Neural progenitor cell (in vitro differentiated cells): ENCODE results near the gene SYCP1. TPM values are rescaled to one million over a fixed set of nuclear protein-coding genes. Genes with fewer than 3 reads are reported as not detected.

Experiments
- DNase-seq: peaks from one replicate; pipeline ENCODE4 v3.0.0-alpha.2; 2016; ENCODE audit warnings: low spot score
- H2AFZ ChIP-seq: fragments of 200-600 bp; sonication (generic); replicated peaks from 2 replicates; pipeline ENCODE4 v1.6.1; 2016; ENCODE audit warnings: antibody characterized with exemption
- H3F3A ChIP-seq: fragments of 200-600 bp; sonication (generic); 2 replicates; pipeline ENCODE4 v1.6.1; 2016; ENCODE audit warnings: antibody characterized with exemption, low read depth
- H3K27ac ChIP-seq: fragments of 200-600 bp; sonication (generic); 2 replicates; pipeline ENCODE4 v1.5.1; 2016; ENCODE audit warnings: mild to moderate bottlenecking
- H3K27me3 ChIP-seq: fragments of 200-600 bp; sonication (generic); 2 replicates; pipeline ENCODE4 v1.6.1; 2016; ENCODE audit warnings: mild to moderate bottlenecking, moderate library complexity
- H3K36me3 ChIP-seq: fragments of 200-600 bp; sonication (generic); 2 replicates; pipeline ENCODE4 v1.5.1; 2016
- H3K4me1 ChIP-seq: fragments of 200-600 bp; sonication (generic); 2 replicates; pipeline ENCODE4 v1.6.1; 2016; ENCODE audit warnings: mixed run types
- H3K4me2 ChIP-seq: fragments of 200-600 bp; sonication (generic); 2 replicates; pipeline ENCODE4 v1.6.1; 2016
- H3K4me3 ChIP-seq: fragments of 200-600 bp; sonication (generic); 2 replicates; pipeline ENCODE4 v1.5.1; 2016
- H3K79me2 ChIP-seq: fragments of 200-600 bp; sonication (generic); 2 replicates; pipeline ENCODE4 v1.6.1; 2016; ENCODE audit warnings: low read depth
- H3K9ac ChIP-seq: fragments of 200-600 bp; sonication (generic); 2 replicates; pipeline ENCODE4 v1.6.1; 2016
- H3K9me3 ChIP-seq: fragments of 200-600 bp; sonication (generic); 2 replicates; pipeline ENCODE4 v1.5.1; 2016; ENCODE audit warnings: low read depth
- H4K20me1 ChIP-seq: fragments of 200-600 bp; sonication (generic); 2 replicates; pipeline ENCODE4 v1.6.1; 2016; ENCODE audit warnings: low read depth
- H3K27ac Mint-ChIP-seq: 3 replicates; pipeline ENCODE4 v1.8.0; 2021; ENCODE audit warnings: mixed read lengths
- H3K27me3 Mint-ChIP-seq: 2 replicates; pipeline ENCODE4 v1.8.0; 2022; ENCODE audit warnings: low read depth, mild to moderate bottlenecking, inconsistent platforms, moderate library complexity, mixed read lengths; ENCODE audit not compliant: insufficient read depth
- H3K36me3 Mint-ChIP-seq: 3 replicates; pipeline ENCODE4 v1.8.0; 2021; ENCODE audit warnings: mixed read lengths
- H3K4me1 Mint-ChIP-seq: 3 replicates; pipeline ENCODE4 v1.8.0; 2021; ENCODE audit warnings: mixed read lengths
- H3K4me3 Mint-ChIP-seq: 3 replicates; pipeline ENCODE4 v1.8.0; 2021; ENCODE audit warnings: mild to moderate bottlenecking, moderate library complexity, mixed read lengths
- H3K9me3 Mint-ChIP-seq: 3 replicates; pipeline ENCODE4 v1.8.0; 2020; ENCODE audit warnings: mixed read lengths
- EZH2 ChIP-seq: fragments of 200-600 bp; sonication (generic); IDR thresholded peaks from 2 replicates; pipeline ENCODE4 v1.6.1; 2017; ENCODE audit warnings: antibody characterized with exemption, mild to moderate bottlenecking, moderate library complexity
- EZH2phosphoT487 ChIP-seq: fragments of 200-600 bp; sonication (generic); IDR thresholded peaks from 2 replicates; pipeline ENCODE4 v1.6.1; 2017; ENCODE audit warnings: antibody characterized with exemption
- total RNA-seq: library from RNA; depleted of rRNA; stranded (reverse); fragments of >200 nt; gene quantifications from 2 replicates; pipeline ENCODE4 v1.2.3, GENCODE V29; 2015; ENCODE audit warnings: low replicate concordance
- TF ChIP-seq, protein P1 (sequence below): fragments of 200-600 bp; sonication (generic); IDR thresholded peaks from 2 replicates; pipeline ENCODE4 v1.5.1; 2017; ENCODE audit warnings: antibody characterized with exemption, mild to moderate bottlenecking

The SYCP1 gene
- total RNA-seq, 1 donor from 2014 or later = 0.11 TPM

DNA sequence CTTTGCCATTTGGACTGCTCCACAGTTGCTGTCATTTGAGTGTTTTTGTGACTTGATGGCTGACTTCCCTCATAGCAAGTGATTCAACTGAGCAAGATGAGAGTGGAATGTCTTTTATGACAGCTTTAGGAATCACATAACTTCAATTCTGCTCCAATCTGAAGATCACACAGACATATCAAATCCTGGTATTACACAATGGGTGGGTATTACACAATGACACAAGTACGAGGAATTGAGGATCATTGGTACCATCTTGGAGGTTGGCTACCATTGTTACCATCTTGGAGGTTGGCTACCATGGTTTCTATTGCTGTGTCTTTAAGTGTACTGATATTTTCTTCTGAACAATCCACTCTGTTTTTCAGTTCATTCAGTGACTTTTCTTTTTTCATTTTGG lies 166.5 kb downstream of the SYCP1 start:
- Mint-ChIP-seq H3K9me3 (no peaks in the 10 kb centered on the region), H3K36me3 (no peaks in the 10 kb centered on the region), H3K27ac (no peak overlapping the region), H3K4me1 (no peaks in the 10 kb centered on the region), H3K27me3 (peaks cover 2% of the 10 kb centered on the region), H3K4me3 (no peak overlapping the region)
- no peak overlapping the region for H3K27ac ChIP-seq
- TF ChIP-seq, protein P1, sequence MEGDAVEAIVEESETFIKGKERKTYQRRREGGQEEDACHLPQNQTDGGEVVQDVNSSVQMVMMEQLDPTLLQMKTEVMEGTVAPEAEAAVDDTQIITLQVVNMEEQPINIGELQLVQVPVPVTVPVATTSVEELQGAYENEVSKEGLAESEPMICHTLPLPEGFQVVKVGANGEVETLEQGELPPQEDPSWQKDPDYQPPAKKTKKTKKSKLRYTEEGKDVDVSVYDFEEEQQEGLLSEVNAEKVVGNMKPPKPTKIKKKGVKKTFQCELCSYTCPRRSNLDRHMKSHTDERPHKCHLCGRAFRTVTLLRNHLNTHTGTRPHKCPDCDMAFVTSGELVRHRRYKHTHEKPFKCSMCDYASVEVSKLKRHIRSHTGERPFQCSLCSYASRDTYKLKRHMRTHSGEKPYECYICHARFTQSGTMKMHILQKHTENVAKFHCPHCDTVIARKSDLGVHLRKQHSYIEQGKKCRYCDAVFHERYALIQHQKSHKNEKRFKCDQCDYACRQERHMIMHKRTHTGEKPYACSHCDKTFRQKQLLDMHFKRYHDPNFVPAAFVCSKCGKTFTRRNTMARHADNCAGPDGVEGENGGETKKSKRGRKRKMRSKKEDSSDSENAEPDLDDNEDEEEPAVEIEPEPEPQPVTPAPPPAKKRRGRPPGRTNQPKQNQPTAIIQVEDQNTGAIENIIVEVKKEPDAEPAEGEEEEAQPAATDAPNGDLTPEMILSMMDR = no peak
- no peak for TF ChIP-seq EZH2
- TF ChIP-seq EZH2phosphoT487 = no peak
- H3K79me2 ChIP-seq = no peaks in the 10 kb centered on the region
- H3K27me3 ChIP-seq = no peaks in the 10 kb centered on the region
- H2AFZ ChIP-seq = no peak overlapping the region
- H3K4me2 ChIP-seq = no peak overlapping the region
- no peak overlapping the region for H3K4me3 ChIP-seq
- H3K9me3 ChIP-seq = no peaks in the 10 kb centered on the region
- no peak overlapping the region for H3K9ac ChIP-seq
- DNase-seq = no peak
- no peaks in the 10 kb centered on the region for H3K36me3 ChIP-seq
- H3F3A ChIP-seq = no peaks in the 10 kb centered on the region
- no peaks in the 10 kb centered on the region for H4K20me1 ChIP-seq
- no peaks in the 10 kb centered on the region for H3K4me1 ChIP-seq

DNA sequence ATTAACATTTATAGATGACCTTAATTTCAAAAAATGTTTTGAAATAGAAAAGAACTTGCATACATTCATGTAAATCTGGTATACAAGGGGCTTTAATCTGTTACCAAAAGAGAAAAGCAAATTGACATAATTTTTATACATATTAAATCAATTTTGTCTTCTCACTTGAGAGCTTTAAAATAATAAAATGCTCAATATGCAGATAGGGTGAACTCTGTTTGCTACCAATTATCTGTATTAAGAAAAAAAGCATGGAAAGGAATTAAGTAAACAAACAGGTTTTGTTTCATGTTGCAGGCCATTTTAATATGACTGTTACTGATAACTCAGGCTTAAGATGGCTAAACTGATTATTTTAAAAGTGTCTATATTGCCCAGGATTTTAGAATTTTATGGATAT lies 168.9 kb downstream of the SYCP1 start:
- Histone ChIP-seq H3K27ac (no peak overlapping the region), H3K4me3 (no peak overlapping the region), H3K79me2 (no peaks in the 10 kb centered on the region), H3K9me3 (no peaks in the 10 kb centered on the region), H3F3A (no peaks in the 10 kb centered on the region), H3K27me3 (no peaks in the 10 kb centered on the region), H4K20me1 (no peaks in the 10 kb centered on the region), H3K4me2 (no peak overlapping the region), H3K9ac (no peak overlapping the region), H3K4me1 (no peaks in the 10 kb centered on the region), H2AFZ (no peak overlapping the region), H3K36me3 (no peaks in the 10 kb centered on the region)
- no peak for TF ChIP-seq EZH2phosphoT487
- TF ChIP-seq, protein P1 = no peak
- no peak for TF ChIP-seq EZH2
- H3K27me3 Mint-ChIP-seq = peaks cover 2% of the 10 kb centered on the region
- no peak overlapping the region for H3K27ac Mint-ChIP-seq
- no peak overlapping the region for H3K4me3 Mint-ChIP-seq
- H3K4me1 Mint-ChIP-seq = no peaks in the 10 kb centered on the region
- H3K9me3 Mint-ChIP-seq = no peaks in the 10 kb centered on the region
- DNase-seq = no peak
- no peaks in the 10 kb centered on the region for H3K36me3 Mint-ChIP-seq

DNA sequence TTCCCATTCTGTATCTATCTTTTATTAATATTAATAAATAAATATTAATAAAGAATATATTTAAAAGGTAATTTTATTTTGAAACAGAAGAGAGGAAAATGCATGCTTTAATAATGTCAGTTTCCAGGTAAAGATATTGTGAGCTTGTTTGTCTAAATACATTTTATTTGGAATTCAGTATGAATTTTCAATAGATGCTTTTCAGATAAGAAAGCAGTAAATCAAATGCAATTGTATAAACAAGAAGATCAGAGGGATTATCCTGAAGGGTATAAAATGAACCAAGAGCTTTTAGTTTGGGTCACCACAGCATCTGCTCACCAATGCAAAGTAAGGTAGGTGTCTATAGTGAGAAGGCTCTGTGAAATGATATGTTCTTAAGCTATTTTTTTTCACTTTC lies 174.9 kb downstream of the SYCP1 start, which contains the start of gene TSHB:
Gene TSHB (plus strand): TSS at position 301 of the 400 bp plus-strand sequence. CDS start 3,537 bp downstream, outside the sequence.
- Histone ChIP-seq H3K4me1 (no peaks in the 10 kb centered on the region), H2AFZ (no peak within 1 kb of the TSS), H4K20me1 (no peaks in the 10 kb centered on the region), H3K9me3 (no peaks in the 10 kb centered on the region), H3K27me3 (no peaks in the 10 kb centered on the region), H3K36me3 (no peaks in the 10 kb centered on the region), H3K27ac (no peak within 1 kb of the TSS), H3F3A (no peaks in the 10 kb centered on the region), H3K9ac (no peak within 1 kb of the TSS), H3K4me2 (no peak within 1 kb of the TSS), H3K79me2 (no peaks in the 10 kb centered on the region), H3K4me3 (no peak within 1 kb of the TSS)
- TF ChIP-seq, protein P1 = no peak
- TF ChIP-seq EZH2phosphoT487 = no peak
- no peak for TF ChIP-seq EZH2
- no peak within 1 kb of the TSS for H3K4me3 Mint-ChIP-seq
- H3K36me3 Mint-ChIP-seq = no peaks in the 10 kb centered on the region
- no peaks in the 10 kb centered on the region for H3K4me1 Mint-ChIP-seq
- DNase-seq = no peak
- H3K9me3 Mint-ChIP-seq = no peaks in the 10 kb centered on the region
- H3K27me3 Mint-ChIP-seq = no peaks in the 10 kb centered on the region
- no peak within 1 kb of the TSS for H3K27ac Mint-ChIP-seq
